Cerebellar nuclear complex (tissue), 1 donor: ENCODE measurements around the gene ZCCHC18.
"Not testable (repeated sequence)": the region's sequence is repeated elsewhere in the genome, so short reads cannot be mapped to it uniquely, and the experiment has no call there.

ENCODE experiments used
- DNase-seq, 2 experiments: peaks; one replicate each; lab custom pipeline; 2025; lab: John Stamatoyannopoulos, UW

Gene ZCCHC18

GRCh38 chrX:104112326-104112951, at the start of gene ZCCHC18:
TSS of gene ZCCHC18 (plus strand) at chrX:104112523. CDS start at chrX:104114112, 1,589 bp downstream.
- DNase-seq, result no peak

GRCh38 chrX:104062636-104063035, 49.7 kb upstream of the ZCCHC18 start:
- DNase-seq, result not testable (repeated sequence)

GRCh38 chrX:104075778-104076445, 36.4 kb upstream of the ZCCHC18 start, which contains the start of gene TMSB15C:
TSS of gene TMSB15C (minus strand) at chrX:104076236.
- not testable (repeated sequence) for DNase-seq

- DNase-seq, result not testable (repeated sequence)
Measured at GRCh38 chrX:104077854-104078253, 34.5 kb upstream of the ZCCHC18 start.

GRCh38 chrX:104084063-104084462, 28.3 kb upstream of the ZCCHC18 start:
- no peak for DNase-seq

GRCh38 chrX:104084534-104085277, 27.6 kb upstream of the ZCCHC18 start:
- no peak for DNase-seq

GRCh38 chrX:104085477-104085876, 26.8 kb upstream of the ZCCHC18 start:
- DNase-seq, result no peak

- DNase-seq, result no peak
Measured at GRCh38 chrX:104085919-104086318, 26.4 kb upstream of the ZCCHC18 start.

GRCh38 chrX:104098151-104098808, 14.0 kb upstream of the ZCCHC18 start:
- peak in 1 of 2 experiments; percentile 19 for DNase-seq

GRCh38 chrX:104098919-104099318, 13.4 kb upstream of the ZCCHC18 start:
- DNase-seq, result no peak

GRCh38 chrX:104104676-104105075, 7.6 kb upstream of the ZCCHC18 start:
- DNase-seq, result no peak

- no peak for DNase-seq
Measured at GRCh38 chrX:104105330-104106262, 6.7 kb upstream of the ZCCHC18 start.

GRCh38 chrX:104108955-104109354, 3.4 kb upstream of the ZCCHC18 start:
- no peak for DNase-seq

- DNase-seq, result not testable (repeated sequence)
Measured at GRCh38 chrX:104110491-104111240, 1.7 kb upstream of the ZCCHC18 start.

GRCh38 chrX:104113222-104113965, 1.1 kb downstream of the ZCCHC18 start:
- peak in 1 of 2 experiments; percentile 41 for DNase-seq

GRCh38 chrX:104117759-104118158, 5.4 kb downstream of the ZCCHC18 start:
- no peak for DNase-seq

GRCh38 chrX:104118765-104119164, 6.4 kb downstream of the ZCCHC18 start:
- DNase-seq, result no peak

- no peak for DNase-seq
Measured at GRCh38 chrX:104122829-104123228, 10.5 kb downstream of the ZCCHC18 start.

- no peak for DNase-seq
Measured at GRCh38 chrX:104126856-104127255, 14.5 kb downstream of the ZCCHC18 start.

- no peak for DNase-seq
Measured at GRCh38 chrX:104130808-104131207, 18.5 kb downstream of the ZCCHC18 start.
